IMR-90 (cell line): ENCODE data around the gene RNF175. TPM values are rescaled to one million over a fixed set of nuclear protein-coding genes. Genes with fewer than 3 reads are reported as not detected.

ENCODE experiments used
- ATAC-seq: fragments of 200-7000 bp; cut with Tn5 transposase; 2 replicates; pipeline ENCODE4 v1.9.1; 2020; ENCODE audit warnings: low read depth, mild to moderate bottlenecking, moderate library complexity
- Bru-seq: library from RNA; stranded (reverse); fragments of 400-500 nt; gene quantifications from one replicate; lab custom pipeline; 2021; lab: Mats Ljungman, UMichigan
- BruChase-seq, 2 experiments: library from RNA; stranded (reverse); fragments of 400-500 nt; gene quantifications; one replicate each; lab custom pipeline; 2021; lab: Mats Ljungman, UMichigan
- BruUV-seq: library from RNA; stranded (reverse); fragments of 400-500 nt; replicated peaks from 2 replicates; lab custom pipeline; 2021; lab: Mats Ljungman, UMichigan
- CTCF ChIA-PET: fragments of 300-600 bp; formaldehyde crosslinking; extraction: SDS; loops from one replicate; lab custom pipeline; 2021; ENCODE audit warnings: antibody characterized with exemption; lab: Yijun Ruan, JAX
- POLR2A ChIA-PET: fragments of 300-600 bp; sonication (Branson Sonifier 250); formaldehyde crosslinking; loops from one replicate; lab custom pipeline; 2022; ENCODE audit warnings: antibody characterized with exemption; ENCODE audit not compliant: unreplicated experiment; lab: Charles Lee
- DNase-seq: peaks from one replicate; pipeline ENCODE4 v3.0.0; 2013
- H2AFZ ChIP-seq: replicated peaks from 2 replicates; pipeline ENCODE3; 2013; ENCODE audit warnings: low read length, mild to moderate bottlenecking; ENCODE audit not compliant: poor library complexity
- H2AK5ac ChIP-seq: 2 replicates; pipeline ENCODE4 v1.6.1; 2013; ENCODE audit warnings: low read depth, low read length, inconsistent platforms
- H2AK9ac ChIP-seq: replicated peaks from 2 replicates; pipeline ENCODE3; 2013; ENCODE audit warnings: mild to moderate bottlenecking, low read depth, low read length, moderate library complexity; ENCODE audit not compliant: poor library complexity
- H2BK120ac ChIP-seq: 2 replicates; pipeline ENCODE4 v1.6.1; 2013; ENCODE audit warnings: low read depth, low read length, inconsistent platforms
- H2BK15ac ChIP-seq: 3 replicates; pipeline ENCODE4 v1.6.1; 2013; ENCODE audit warnings: low read depth, low read length, inconsistent platforms
- H2BK20ac ChIP-seq: 2 replicates; pipeline ENCODE4 v1.6.1; 2013; ENCODE audit warnings: low read depth, mild to moderate bottlenecking, inconsistent platforms, low read length, moderate library complexity
- H2BK5ac ChIP-seq: 2 replicates; pipeline ENCODE4 v1.6.1; 2013; ENCODE audit warnings: mild to moderate bottlenecking, low read depth, low read length, inconsistent platforms; ENCODE audit not compliant: poor library complexity, severe bottlenecking
- H3K14ac ChIP-seq: replicated peaks from 2 replicates; pipeline ENCODE4 v1.6.1; 2013; ENCODE audit warnings: low read depth, low read length, inconsistent platforms
- H3K18ac ChIP-seq: 2 replicates; pipeline ENCODE4 v1.6.1; 2013; ENCODE audit warnings: low read depth, low read length, control low read depth
- H3K23ac ChIP-seq: 2 replicates; pipeline ENCODE4 v1.6.1; 2013; ENCODE audit warnings: low read depth, low read length, inconsistent platforms
- H3K27ac ChIP-seq: 2 replicates; pipeline ENCODE4 v1.5.1; 2013; ENCODE audit warnings: mild to moderate bottlenecking, control low read depth, low read length; ENCODE audit not compliant: insufficient read depth
- H3K27me3 ChIP-seq: 2 replicates; pipeline ENCODE4 v1.6.1; 2013; ENCODE audit warnings: low read length; ENCODE audit not compliant: control insufficient read depth, insufficient read depth
- H3K36me3 ChIP-seq: 2 replicates; pipeline ENCODE4 v1.6.1; 2013; ENCODE audit warnings: low read length, mixed read lengths; ENCODE audit not compliant: control insufficient read depth, insufficient read depth
- H3K4ac ChIP-seq: 2 replicates; pipeline ENCODE4 v1.6.1; 2013; ENCODE audit warnings: low read depth, low read length, inconsistent platforms
- H3K4me1 ChIP-seq: 2 replicates; pipeline ENCODE4 v1.6.1; 2013; ENCODE audit warnings: low read length, mixed read lengths; ENCODE audit not compliant: control insufficient read depth, insufficient read depth
- H3K4me2 ChIP-seq: 2 replicates; pipeline ENCODE4 v1.6.1; 2013; ENCODE audit warnings: low read depth, mild to moderate bottlenecking, control low read depth, low read length, moderate library complexity
- H3K4me3 ChIP-seq: 2 replicates; pipeline ENCODE4 v1.5.1; 2013; ENCODE audit warnings: low read depth, mild to moderate bottlenecking, control low read depth, low read length, moderate library complexity; ENCODE audit not compliant: insufficient read depth
- H3K56ac ChIP-seq: 2 replicates; pipeline ENCODE4 v1.6.1; 2013; ENCODE audit warnings: low read length, inconsistent platforms; ENCODE audit not compliant: insufficient read depth; ENCODE audit errors: extremely low read depth
- H3K79me1 ChIP-seq, 2 experiments: 2 replicates each; pipeline ENCODE4 v1.6.1; 2013; ENCODE audit warnings: low read length in 2 of 2, inconsistent platforms in 1 of 2, low read depth in 1 of 2
- H3K9ac ChIP-seq: 2 replicates; pipeline ENCODE4 v1.6.1; 2013; ENCODE audit warnings: low read depth, low read length, control low read depth
- H3K9me1 ChIP-seq: 2 replicates; pipeline ENCODE4 v1.6.1; 2013; ENCODE audit warnings: low read length, inconsistent platforms; ENCODE audit not compliant: insufficient read depth
- H3K9me3 ChIP-seq: 2 replicates; pipeline ENCODE4 v1.6.1; 2013; ENCODE audit warnings: low read length; ENCODE audit not compliant: control insufficient read depth, insufficient read depth
- H4K20me1 ChIP-seq: 2 replicates; pipeline ENCODE4 v1.6.1; 2013; ENCODE audit warnings: low read length, inconsistent platforms; ENCODE audit not compliant: insufficient read depth
- H4K5ac ChIP-seq: 2 replicates; pipeline ENCODE4 v1.6.1; 2013; ENCODE audit warnings: mild to moderate bottlenecking, low read depth, low read length, control low read depth
- H4K8ac ChIP-seq, 2 experiments: 2 replicates each; pipeline ENCODE4 v1.6.1; 2013; ENCODE audit warnings: low read depth in 2 of 2, low read length in 2 of 2, control low read depth in 1 of 2, inconsistent platforms in 1 of 2
- H4K91ac ChIP-seq: 2 replicates; pipeline ENCODE4 v1.6.1; 2013; ENCODE audit warnings: low read depth, low read length, inconsistent platforms; ENCODE audit not compliant: insufficient read depth
- BHLHE40 ChIP-seq: fragments of 150-350 bp; IDR thresholded peaks from 2 replicates; pipeline ENCODE4 v1.6.1; 2016; ENCODE audit warnings: mild to moderate bottlenecking, low read depth, low read length
- CEBPB ChIP-seq: IDR thresholded peaks from 2 replicates; pipeline ENCODE4 v1.6.1; 2012; ENCODE audit warnings: low read depth, low read length, improper control_type of control experiment
- CHD1 ChIP-seq: IDR thresholded peaks from 2 replicates; pipeline ENCODE4 v1.6.1; 2012; ENCODE audit warnings: low read depth, low read length, improper control_type of control experiment
- MAFK ChIP-seq: IDR thresholded peaks from 2 replicates; pipeline ENCODE4 v1.6.1; 2012; ENCODE audit warnings: low read depth, low read length, improper control_type of control experiment
- MAZ ChIP-seq: IDR thresholded peaks from 2 replicates; pipeline ENCODE4 v1.6.1; 2012; ENCODE audit warnings: low read depth, mild to moderate bottlenecking, low read length, improper control_type of control experiment, moderate library complexity, borderline replicate concordance
- NFE2L2 ChIP-seq: fragments of 150-350 bp; IDR thresholded peaks from 2 replicates; pipeline ENCODE4 v1.6.1; 2016; ENCODE audit warnings: low read depth, mild to moderate bottlenecking, low read length
- POLR2A ChIP-seq: IDR thresholded peaks from 2 replicates; pipeline ENCODE4 v1.6.1; 2012; ENCODE audit warnings: mild to moderate bottlenecking, low read depth, low read length
- RAD21 ChIP-seq: IDR thresholded peaks from 2 replicates; pipeline ENCODE4 v1.6.1; 2012; ENCODE audit warnings: low read length, improper control_type of control experiment
- RCOR1 ChIP-seq: IDR thresholded peaks from 2 replicates; pipeline ENCODE4 v1.6.1; 2012; ENCODE audit warnings: mild to moderate bottlenecking, low read length, improper control_type of control experiment; ENCODE audit not compliant: insufficient replicate concordance
- RFX5 ChIP-seq: IDR thresholded peaks from 2 replicates; pipeline ENCODE4 v1.8.0; 2012; ENCODE audit warnings: low read depth, mild to moderate bottlenecking, low read length, moderate library complexity
- WGBS, 2 experiments: methylation state at CpG; one replicate each; pipeline versions ENCODE4 v1.1.5 to v1.1.7; 2013; ENCODE audit warnings: missing lambda C conversion rate in 2 of 2; ENCODE audit not compliant: insufficient read length in 1 of 2; ENCODE audit errors: extremely low coverage in 2 of 2; 5-methylcytosine and 5-hydroxymethylcytosine counted together
- dilution Hi-C: fragments of 300-500 bp; cut with HindIII; formaldehyde crosslinking; loops from one replicate; pipeline ENCODE4 v1.14.3; 2018; ENCODE audit warnings: low sequenced_read_pairs; ENCODE audit not compliant: unreplicated experiment
- in situ Hi-C: fragments of 300-500 bp; cut with MboI; formaldehyde crosslinking; loops from 3 replicates; pipeline ENCODE4 v1.14.3; 2019; ENCODE audit warnings: low sequenced_read_pairs, inconsistent platforms, mixed read lengths
- intact Hi-C: fragments of 100-400 bp; cut with micrococcal nuclease; formaldehyde crosslinking; loops from 2 replicates; pipeline ENCODE4 v1.10.0; 2022
- long read RNA-seq: library from polyadenylated mRNA; unstranded; transcript quantifications from one replicate; pipeline ENCODE4 v2.0.0, GENCODE V29; 2021; ENCODE audit not compliant: unreplicated experiment
- polyA plus RNA-seq, 3 experiments: library from polyadenylated mRNA; depleted of rRNA; stranded (reverse); fragments of >200 nt; gene quantifications; 2 replicates each; pipeline ENCODE4 v1.2.3, GENCODE V29; 2012; ENCODE audit warnings: low replicate concordance in 1 of 3
- total RNA-seq: library from RNA; depleted of rRNA; stranded (reverse); fragments of >200 nt; gene quantifications from 2 replicates; pipeline ENCODE4 v1.2.3, GENCODE V29; 2012; rRNA removed
- TF ChIP-seq, protein P1 (sequence below): conservative IDR thresholded peaks from 2 replicates; pipeline ENCODE4 v1.5.1; 2012; ENCODE audit warnings: mild to moderate bottlenecking, low read depth, low read length, improper control_type of control experiment
- TF ChIP-seq, protein P2 (sequence below): fragments of 150-350 bp; IDR thresholded peaks from 2 replicates; pipeline ENCODE4 v1.6.1; 2017; ENCODE audit warnings: mild to moderate bottlenecking, antibody characterized with exemption, low read length, low read depth
- TF ChIP-seq, protein P3 (sequence below): fragments of 150-350 bp; IDR thresholded peaks from 2 replicates; pipeline ENCODE4 v1.6.1; 2016; ENCODE audit warnings: low read depth, mild to moderate bottlenecking, low read length, moderate library complexity, borderline replicate concordance

The RNF175 gene
- not detected in 2 replicates for total RNA-seq
- not detected in 2 replicates for polyA plus RNA-seq (2012; rRNA removed)
- polyA plus RNA-seq (2012; cell fraction: cytosol; rRNA removed): not detected in 2 replicates
- not detected in 2 replicates for polyA plus RNA-seq (2012; cell fraction: nucleus; rRNA removed; ENCODE audit: low replicate concordance)
- not detected for Bru-seq, nascent RNA
- BruChase-seq, experiment 1, labeled RNA remaining after a 6-hour chase: not detected
- percentile 2 among the genes with signal in this experiment for BruChase-seq, experiment 2, labeled RNA remaining after a 2-hour chase
- long read RNA-seq: 0 reads

- in situ Hi-C loops: no loop called here
- WGBS, 2 experiments: 4% methylated on average over 25 of the region's 76 CpGs; no CpG with 5 or more reads in 1 of the 2 experiments
- Histone ChIP-seq H2AK9ac (no peak within 1 kb of the TSS), H4K20me1 (no peaks in the 10 kb centered on the region), H3K27ac (no peak within 1 kb of the TSS), H4K91ac (no peak within 1 kb of the TSS), H3K4me2 (peak within 1 kb of the TSS; percentile 44; the same call in 1 of the 2 replicates), H3K4me3 (peak within 1 kb of the TSS; percentile 30; the same call in 1 of the 2 replicates), H3K9me3 (no peaks in the 10 kb centered on the region), H2BK20ac (no peak within 1 kb of the TSS), H2AK5ac (no peak within 1 kb of the TSS), H3K23ac (no peak within 1 kb of the TSS), H3K36me3 (no peaks in the 10 kb centered on the region), H3K18ac (no peak within 1 kb of the TSS), H2AFZ (peak within 1 kb of the TSS; percentile 66), H3K9ac (no peak within 1 kb of the TSS), H2BK120ac (no peak within 1 kb of the TSS), H4K8ac (no peak within 1 kb of the TSS), H2BK15ac (no peak within 1 kb of the TSS), H2BK5ac (no peak within 1 kb of the TSS), H3K4me1 (no peaks in the 10 kb centered on the region), H4K5ac (no peak within 1 kb of the TSS), H3K4ac (no peak within 1 kb of the TSS), H3K79me1 (no peaks in the 10 kb centered on the region), H3K27me3 (peaks cover 33% of the 10 kb centered on the region), H3K14ac (no peak within 1 kb of the TSS), H3K9me1 (no peaks in the 10 kb centered on the region), H3K56ac (no peak within 1 kb of the TSS)
- CTCF ChIA-PET: no interaction called here
- dilution Hi-C loops: no loop called here
- BruUV-seq: no TSS peak
- POLR2A ChIA-PET: no interaction called here
- intact Hi-C loops: no loop called here
- ATAC-seq (peak; percentile 62), DNase-seq (no peak)
- no peak for TF ChIP-seq RFX5
- TF ChIP-seq, protein P1, sequence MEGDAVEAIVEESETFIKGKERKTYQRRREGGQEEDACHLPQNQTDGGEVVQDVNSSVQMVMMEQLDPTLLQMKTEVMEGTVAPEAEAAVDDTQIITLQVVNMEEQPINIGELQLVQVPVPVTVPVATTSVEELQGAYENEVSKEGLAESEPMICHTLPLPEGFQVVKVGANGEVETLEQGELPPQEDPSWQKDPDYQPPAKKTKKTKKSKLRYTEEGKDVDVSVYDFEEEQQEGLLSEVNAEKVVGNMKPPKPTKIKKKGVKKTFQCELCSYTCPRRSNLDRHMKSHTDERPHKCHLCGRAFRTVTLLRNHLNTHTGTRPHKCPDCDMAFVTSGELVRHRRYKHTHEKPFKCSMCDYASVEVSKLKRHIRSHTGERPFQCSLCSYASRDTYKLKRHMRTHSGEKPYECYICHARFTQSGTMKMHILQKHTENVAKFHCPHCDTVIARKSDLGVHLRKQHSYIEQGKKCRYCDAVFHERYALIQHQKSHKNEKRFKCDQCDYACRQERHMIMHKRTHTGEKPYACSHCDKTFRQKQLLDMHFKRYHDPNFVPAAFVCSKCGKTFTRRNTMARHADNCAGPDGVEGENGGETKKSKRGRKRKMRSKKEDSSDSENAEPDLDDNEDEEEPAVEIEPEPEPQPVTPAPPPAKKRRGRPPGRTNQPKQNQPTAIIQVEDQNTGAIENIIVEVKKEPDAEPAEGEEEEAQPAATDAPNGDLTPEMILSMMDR: no peak
- no peak for TF ChIP-seq CHD1
- no peak for TF ChIP-seq RAD21
- TF ChIP-seq CEBPB: no peak
- TF ChIP-seq MAFK: no peak
- TF ChIP-seq, protein P2, sequence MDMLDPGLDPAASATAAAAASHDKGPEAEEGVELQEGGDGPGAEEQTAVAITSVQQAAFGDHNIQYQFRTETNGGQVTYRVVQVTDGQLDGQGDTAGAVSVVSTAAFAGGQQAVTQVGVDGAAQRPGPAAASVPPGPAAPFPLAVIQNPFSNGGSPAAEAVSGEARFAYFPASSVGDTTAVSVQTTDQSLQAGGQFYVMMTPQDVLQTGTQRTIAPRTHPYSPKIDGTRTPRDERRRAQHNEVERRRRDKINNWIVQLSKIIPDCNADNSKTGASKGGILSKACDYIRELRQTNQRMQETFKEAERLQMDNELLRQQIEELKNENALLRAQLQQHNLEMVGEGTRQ: no peak
- TF ChIP-seq, protein P3, sequence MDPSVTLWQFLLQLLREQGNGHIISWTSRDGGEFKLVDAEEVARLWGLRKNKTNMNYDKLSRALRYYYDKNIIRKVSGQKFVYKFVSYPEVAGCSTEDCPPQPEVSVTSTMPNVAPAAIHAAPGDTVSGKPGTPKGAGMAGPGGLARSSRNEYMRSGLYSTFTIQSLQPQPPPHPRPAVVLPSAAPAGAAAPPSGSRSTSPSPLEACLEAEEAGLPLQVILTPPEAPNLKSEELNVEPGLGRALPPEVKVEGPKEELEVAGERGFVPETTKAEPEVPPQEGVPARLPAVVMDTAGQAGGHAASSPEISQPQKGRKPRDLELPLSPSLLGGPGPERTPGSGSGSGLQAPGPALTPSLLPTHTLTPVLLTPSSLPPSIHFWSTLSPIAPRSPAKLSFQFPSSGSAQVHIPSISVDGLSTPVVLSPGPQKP: no peak
- TF ChIP-seq NFE2L2: no peak
- no peak for TF ChIP-seq BHLHE40
- TF ChIP-seq MAZ: no peak
- no peak for TF ChIP-seq POLR2A
- no peak for TF ChIP-seq RCOR1
Observed at GRCh38 chr4:153759407-153760316, at the start of gene RNF175. Gene RNF175 (minus strand): TSS chr4:153760024. CDS start chr4:153759862, 162 bp downstream.
